GM21515 (cell line): ENCODE data around the gene GUCY2C.

Experiments
- ATAC-seq: cut with Tn5 transposase; IDR thresholded peaks from one replicate; pipeline ENCODE4 v1.9.1; 2021; ENCODE audit not compliant: unreplicated experiment

GUCY2C gene

GRCh38 chr12:14629832-14630710 lies 66.3 kb downstream of the GUCY2C start:
- ATAC-seq = peak; percentile 98

- ATAC-seq = no peak
These were observed 67.6 kb downstream of the GUCY2C start for GRCh38 chr12:14628771-14629170.

DNA sequence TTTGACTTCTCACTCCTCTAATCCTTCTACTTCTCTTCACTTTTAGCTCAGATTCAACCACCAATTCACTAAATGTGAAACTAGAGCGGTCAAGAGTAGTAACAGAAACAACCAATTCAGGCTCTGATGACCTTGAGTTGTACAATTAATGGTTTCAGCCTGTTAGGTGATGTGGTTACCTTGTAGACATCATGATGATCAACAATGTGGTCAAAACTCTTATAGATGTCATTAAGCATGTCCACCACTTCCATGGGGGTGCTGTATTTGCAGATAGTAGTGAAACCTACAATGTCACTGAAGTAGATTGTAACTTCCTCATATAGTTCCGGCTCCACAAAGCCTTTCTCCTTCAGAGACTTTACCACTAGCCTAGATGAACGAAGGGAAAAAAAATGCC lies 74.6 kb downstream of the GUCY2C start:
- ATAC-seq = peak; percentile 77

DNA sequence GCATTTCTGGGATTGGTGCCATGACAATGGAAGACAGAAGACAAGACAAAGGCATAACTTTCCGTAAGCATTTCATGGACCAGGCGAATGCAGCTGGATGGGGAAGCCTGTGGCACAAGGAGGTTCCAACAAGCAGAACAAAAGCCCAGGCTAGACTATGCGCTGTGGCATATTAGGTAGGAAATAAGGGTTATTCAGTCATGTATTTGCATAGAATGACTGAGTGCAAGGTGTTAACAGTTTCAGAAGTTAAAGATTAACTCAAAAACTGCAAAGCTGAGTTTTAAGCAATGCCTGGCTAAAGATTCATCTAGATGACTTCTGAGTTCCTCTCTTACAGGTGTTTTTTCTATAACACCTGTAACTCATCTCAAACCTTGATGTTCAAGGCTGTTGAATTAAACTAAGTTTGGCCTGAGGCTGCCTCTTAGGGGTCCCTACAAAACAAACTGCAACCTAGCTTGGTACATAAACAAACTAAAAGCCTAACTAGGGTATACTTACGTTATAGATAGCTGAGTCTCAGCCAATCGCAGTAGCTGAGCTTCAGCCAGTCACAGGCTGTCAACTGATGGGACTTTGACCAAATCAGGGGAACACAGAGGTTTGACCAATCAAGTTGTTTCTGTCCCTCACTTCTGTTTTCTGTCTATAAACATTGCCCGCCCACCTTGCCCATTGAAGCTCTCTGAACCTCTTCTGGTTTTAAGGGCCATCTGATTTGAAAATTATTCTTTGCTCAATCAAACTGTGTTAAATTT lies 76.5 kb downstream of the GUCY2C start:
- ATAC-seq = peak; percentile 45

GRCh38 chr12:14618983-14619382 lies 77.4 kb downstream of the GUCY2C start:
- ATAC-seq = no peak

DNA sequence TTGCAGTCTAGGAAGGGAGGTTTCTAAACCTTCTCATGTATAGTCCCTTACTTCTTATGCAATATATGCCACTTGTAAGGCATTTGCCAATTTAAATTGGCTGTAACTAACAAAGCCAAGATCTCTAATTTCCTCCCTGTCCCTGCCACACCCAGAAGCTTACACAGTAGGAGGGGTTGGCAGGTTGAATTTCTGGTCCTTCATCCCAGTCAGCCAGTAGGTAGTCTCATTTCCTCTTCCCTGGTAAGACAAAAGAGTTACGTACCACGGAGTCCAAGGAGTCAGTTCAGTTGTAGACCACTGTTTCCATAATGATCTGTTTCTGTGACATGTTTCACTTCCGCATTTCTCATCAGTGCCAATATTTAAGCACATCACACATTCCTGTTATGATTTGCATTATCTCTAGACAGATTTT lies 81.7 kb downstream of the GUCY2C start:
- peak; percentile 40 for ATAC-seq

- ATAC-seq = peak; percentile 97
These were observed 82.7 kb downstream of the GUCY2C start for GRCh38 chr12:14613718-14614117.

- no peak for ATAC-seq
These were observed 83.4 kb downstream of the GUCY2C start for GRCh38 chr12:14612898-14613445.

- no peak for ATAC-seq
These were observed 84.1 kb downstream of the GUCY2C start for GRCh38 chr12:14612250-14612649.

DNA sequence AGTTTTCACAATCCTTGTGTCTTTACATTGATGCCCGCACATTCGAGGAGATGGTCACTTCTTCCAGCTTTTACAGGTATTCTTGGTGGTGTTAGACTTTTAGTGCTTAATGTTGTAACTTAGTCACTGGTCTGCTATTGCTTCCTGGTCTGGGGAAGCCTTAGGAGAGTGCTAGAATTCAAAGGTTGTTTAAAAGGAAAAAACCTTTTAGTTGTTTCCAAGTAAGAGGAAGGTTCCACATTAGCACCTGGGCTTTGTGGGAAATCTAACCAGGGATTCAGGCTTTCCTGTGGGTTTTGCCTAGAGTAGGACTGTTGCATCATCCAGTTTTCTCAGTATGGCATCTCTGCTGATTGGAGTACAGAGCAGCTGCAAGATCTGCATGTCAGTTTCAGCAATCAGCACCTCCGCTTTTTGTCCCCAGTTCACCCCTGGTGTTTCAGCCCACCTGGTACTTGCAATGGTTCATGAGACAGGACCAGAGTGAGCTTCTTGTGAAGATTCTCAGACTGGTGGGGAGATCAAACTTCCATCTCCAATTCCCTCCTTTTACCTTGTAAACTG lies 84.7 kb downstream of the GUCY2C start:
- ATAC-seq = no peak

DNA sequence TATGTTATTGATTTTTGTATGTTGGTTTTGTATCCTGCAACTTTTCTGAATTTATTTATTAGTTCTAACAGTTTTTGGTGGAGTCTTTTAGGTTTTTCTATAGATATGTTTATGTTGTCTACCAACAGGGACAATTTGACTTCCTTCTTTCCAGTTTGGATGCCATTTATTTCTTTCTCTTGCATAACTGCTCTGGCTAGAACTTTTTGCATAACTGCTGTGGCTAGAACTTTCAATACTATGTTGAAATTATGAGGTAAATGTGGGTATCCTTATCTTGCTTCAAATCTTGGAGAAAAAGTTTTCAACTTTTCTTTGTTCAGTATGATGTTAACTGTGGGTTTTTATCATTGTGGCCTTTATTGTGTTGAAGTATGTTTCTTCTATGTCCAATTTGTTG lies 88.8 kb downstream of the GUCY2C start:
- ATAC-seq = no peak

DNA sequence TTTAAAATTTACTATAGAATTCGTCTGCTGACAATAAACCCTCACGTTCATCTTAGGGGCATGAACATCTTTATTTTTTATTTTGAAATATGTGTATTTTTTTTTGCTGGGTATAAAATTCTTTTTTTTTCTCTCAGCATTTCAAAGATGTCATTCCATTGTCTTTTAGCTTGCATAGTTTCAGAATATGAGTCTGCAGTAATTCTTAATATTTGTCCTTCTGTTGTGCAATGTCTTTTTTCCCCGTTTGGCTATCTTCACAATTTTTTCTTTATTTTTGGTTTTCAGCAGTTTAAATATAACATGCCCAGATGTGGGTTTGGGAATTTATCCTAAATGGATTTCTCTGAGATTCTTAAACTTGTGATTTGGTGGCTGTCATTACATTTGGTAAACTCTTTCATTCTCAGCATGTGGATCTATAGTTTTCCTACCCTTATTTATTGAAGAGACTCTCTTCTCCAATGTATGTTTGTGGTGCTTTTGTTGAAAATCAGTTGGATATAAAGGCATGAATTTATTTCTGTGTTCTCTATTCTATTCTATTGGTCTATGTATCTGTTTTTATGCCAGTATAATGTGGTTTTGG lies 90.9 kb downstream of the GUCY2C start:
- no peak for ATAC-seq

DNA sequence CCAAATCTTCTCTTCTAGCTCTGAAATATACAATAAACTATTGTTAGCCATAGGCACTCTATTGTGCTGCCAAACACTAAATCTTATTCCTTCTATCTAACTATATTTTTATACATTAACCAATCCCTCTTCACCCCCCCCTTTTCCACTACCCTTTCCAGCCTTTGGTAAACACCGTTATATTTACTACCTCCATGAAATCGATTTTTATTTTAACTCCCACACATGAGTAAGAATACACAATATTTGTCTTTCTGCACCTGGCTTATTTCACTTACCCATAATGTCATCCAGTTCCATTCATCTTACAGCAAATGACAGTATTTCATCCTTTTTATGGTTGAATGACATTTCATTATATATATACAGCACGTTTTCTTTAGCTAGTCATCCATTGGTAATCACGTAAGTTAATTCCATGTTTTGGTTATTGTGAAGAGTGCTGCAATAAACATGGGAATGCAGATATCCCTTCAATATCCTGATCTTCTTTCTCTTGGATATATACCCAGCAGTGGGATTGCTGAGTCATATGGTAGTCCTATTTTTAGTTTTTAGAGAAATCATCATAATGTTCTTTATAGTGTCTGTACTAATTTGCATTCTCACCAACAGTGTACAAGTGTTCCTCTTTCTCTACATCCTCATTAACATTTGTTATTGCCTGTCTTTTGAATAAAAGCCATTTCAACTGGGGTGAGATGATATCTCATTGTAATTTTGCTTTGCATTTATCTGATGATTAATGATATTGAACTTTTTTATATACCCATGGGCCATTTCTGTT lies 94.5 kb downstream of the GUCY2C start:
- no peak for ATAC-seq

GRCh38 chr12:14597480-14597879 lies 98.9 kb downstream of the GUCY2C start:
- no peak for ATAC-seq

- ATAC-seq = no peak
These were observed 104.7 kb downstream of the GUCY2C start for GRCh38 chr12:14591719-14592118.

- no peak for ATAC-seq
These were observed 107.0 kb downstream of the GUCY2C start for GRCh38 chr12:14589169-14590004.

- ATAC-seq = no peak
These were observed 107.8 kb downstream of the GUCY2C start for GRCh38 chr12:14588571-14588970.

DNA sequence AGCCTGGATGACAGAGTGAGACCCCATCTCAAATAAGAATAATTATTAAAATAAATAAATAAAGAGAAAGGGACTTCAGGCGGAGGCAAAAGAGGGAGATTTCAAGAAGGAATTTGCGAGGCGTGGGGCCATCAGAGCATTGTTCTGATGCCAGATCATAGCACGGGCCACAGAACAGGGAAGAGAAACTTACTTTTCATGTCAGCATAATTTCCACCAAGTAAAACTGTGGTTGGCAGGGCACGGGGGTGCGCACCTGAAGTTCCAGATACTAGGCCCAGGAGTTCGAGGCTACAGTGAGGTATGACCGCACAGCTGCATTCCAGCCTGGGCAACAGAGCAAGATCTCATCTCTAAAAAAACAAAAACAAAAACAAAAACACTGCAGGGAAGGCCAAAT lies 117.8 kb downstream of the GUCY2C start:
- ATAC-seq = no peak

DNA sequence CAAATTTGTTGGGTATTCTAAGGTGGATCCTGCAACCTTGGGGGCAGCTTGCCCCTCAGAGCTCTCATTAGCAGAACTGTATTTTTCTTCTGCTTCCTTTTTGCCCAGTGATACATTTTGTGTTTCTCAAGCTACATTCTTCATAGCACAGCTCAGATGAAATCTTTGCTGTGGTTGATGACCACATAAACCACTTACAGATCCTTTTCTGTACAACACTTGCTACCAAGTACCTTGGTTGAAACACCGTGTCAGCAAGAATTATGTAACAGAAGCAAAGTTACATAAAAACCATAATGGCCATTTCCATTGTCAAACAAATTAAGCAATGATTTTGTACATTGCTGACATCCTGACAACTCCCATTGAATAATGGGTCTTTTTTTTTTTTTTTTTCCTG lies 119.1 kb downstream of the GUCY2C start:
- ATAC-seq = no peak
